ENCODE data around the gene SLC9C2.

DNA sequence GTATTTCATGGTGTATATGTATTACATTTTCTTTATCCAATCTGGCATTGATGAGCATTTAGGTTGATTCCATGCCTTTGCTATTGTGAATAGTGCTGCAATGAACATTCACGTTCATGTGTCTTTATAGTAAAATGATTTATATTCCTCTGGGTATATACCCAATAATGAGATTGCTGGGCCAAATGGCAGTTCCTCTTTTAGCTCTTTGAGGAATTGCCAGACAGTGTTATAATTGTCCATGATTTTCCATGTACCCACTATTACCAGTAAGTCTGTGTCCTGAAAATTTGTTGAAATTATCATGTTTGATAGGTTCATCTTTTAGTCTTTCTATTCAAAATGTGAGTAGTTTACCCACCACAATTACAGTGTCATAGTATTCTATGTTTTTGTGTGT is 34.4 kb downstream of the SLC9C2 start:
- TF ChIP-seq POLR2AphosphoS5 (IDR thresholded peaks at IDR 0.05; ENCODE audit: low read depth, low read length) (no peak), TAF1 (IDR thresholded peaks at IDR 0.05; ENCODE audit: borderline replicate concordance, insufficient read depth, low read length) (no peak)

Measured in PFSK-1 (cell line).